ENCODE measurements around the gene LAPTM5.

The LAPTM5 gene

DNA sequence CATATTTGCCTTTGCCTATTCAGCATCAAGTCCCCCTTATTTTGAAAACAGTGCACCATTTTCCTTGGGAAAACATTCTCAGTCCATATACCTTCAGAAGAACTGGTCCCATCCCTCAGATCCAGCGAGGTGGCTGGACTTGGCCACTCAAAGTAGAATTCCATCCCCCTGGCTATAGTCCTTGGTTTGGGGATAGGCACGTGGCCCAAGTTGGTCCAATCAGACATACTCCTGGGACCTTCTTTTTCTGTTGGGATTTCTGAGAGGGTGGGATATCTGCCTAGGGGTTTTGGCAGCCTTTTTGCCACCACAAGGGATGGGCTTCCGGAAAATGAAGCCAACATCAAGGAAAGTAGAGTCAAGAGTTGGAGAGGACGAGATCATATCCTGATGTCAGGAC, 23.5 kb downstream of the LAPTM5 start:
- TF ChIP-seq NFRKB (IDR thresholded peaks at IDR 0.05), result no peak
- no peak for TF ChIP-seq ELF4 (IDR thresholded peaks at IDR 0.05)
- no peak for TF ChIP-seq ARNT (IDR thresholded peaks at IDR 0.05)
- TF ChIP-seq ZNF384 (IDR thresholded peaks at IDR 0.05), result no peak
- TF ChIP-seq FOXK2 (IDR thresholded peaks at IDR 0.05), result no peak
- TF ChIP-seq, protein P1, sequence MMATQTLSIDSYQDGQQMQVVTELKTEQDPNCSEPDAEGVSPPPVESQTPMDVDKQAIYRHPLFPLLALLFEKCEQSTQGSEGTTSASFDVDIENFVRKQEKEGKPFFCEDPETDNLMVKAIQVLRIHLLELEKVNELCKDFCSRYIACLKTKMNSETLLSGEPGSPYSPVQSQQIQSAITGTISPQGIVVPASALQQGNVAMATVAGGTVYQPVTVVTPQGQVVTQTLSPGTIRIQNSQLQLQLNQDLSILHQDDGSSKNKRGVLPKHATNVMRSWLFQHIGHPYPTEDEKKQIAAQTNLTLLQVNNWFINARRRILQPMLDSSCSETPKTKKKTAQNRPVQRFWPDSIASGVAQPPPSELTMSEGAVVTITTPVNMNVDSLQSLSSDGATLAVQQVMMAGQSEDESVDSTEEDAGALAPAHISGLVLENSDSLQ (IDR thresholded peaks at IDR 0.05), result no peak
- no peak for TF ChIP-seq SP1 (IDR thresholded peaks at IDR 0.05)
- no peak for TF ChIP-seq L3MBTL2 (conservative IDR thresholded peaks at IDR 0.05)
- no peak for TF ChIP-seq LEF1 (IDR thresholded peaks at IDR 0.05; ENCODE audit: borderline replicate concordance)
- no peak for TF ChIP-seq FOXA1 (IDR thresholded peaks at IDR 0.05)
- no peak for TF ChIP-seq CTBP1 (IDR thresholded peaks at IDR 0.05; ENCODE audit: borderline replicate concordance)
- no peak for TF ChIP-seq SUZ12 (IDR thresholded peaks at IDR 0.05)
- ChIA-PET POLR2A (interaction anchor here (1.4 kb wide), 1 partner anchor 10 kb away, joined by 3 read pairs; no protein-coding TSS in a partner anchor), CTCF (no interaction called here)
- DNase-seq (ENCODE audit: extremely low spot score), result no peak

GRCh38 chr1:30733493-30733892, 24.1 kb downstream of the LAPTM5 start:
- TF ChIP-seq HDGF (IDR thresholded peaks at IDR 0.05; ENCODE audit: borderline replicate concordance), result no peak
- no peak for TF ChIP-seq TARDBP (IDR thresholded peaks at IDR 0.05)
- TF ChIP-seq SUZ12 (IDR thresholded peaks at IDR 0.05), result no peak
- no peak for TF ChIP-seq L3MBTL2 (conservative IDR thresholded peaks at IDR 0.05)
- TF ChIP-seq ZNF384 (IDR thresholded peaks at IDR 0.05), result no peak
- ChIA-PET POLR2A (interaction anchor here (1.4 kb wide), 1 partner anchor 11 kb away, joined by 3 read pairs; no protein-coding TSS in a partner anchor), CTCF (no interaction called here)
- DNase-seq (ENCODE audit: extremely low spot score), result no peak

DNA sequence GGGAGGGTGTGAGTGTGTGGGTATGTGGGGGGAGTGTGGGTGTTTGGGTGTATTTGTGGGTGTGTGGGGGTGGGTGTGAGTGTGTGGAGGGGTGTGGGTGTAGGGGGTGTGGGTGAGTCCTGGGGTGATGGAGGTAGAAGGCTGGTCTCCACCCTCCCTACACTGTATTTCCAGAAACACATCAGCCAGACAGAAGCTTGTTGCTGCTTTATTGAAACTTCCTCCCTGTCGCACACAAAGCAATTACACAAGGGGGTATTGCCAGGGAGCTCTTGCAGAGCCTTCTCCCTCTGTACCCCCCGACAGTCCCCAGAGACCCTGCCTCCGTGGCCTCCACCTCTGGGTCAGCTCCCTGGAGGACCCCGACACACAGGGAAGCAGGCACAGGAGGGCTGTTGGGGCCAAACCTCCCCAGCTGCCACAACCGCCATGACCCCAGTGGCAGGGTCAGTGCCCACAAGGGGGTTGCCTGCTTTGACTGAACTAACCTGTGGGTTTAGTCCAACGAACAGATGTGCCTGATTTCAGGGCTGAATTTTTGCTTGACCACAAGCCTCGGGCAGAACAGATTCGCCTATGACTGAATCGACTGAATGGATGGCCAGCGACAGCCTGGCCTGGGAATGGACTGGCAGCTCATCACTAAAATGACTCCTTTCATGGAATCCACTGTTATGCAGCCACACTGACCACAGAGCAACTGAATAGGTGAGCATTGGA, 25.1 kb downstream of the LAPTM5 start:
- POLR2A ChIA-PET, result interaction anchor here (1.4 kb wide), 1 partner anchor 12 kb away, joined by 3 read pairs; no protein-coding TSS in a partner anchor
- no peak for TF ChIP-seq ELF4 (IDR thresholded peaks at IDR 0.05)
- no peak for TF ChIP-seq L3MBTL2 (conservative IDR thresholded peaks at IDR 0.05)
- TF ChIP-seq NFRKB (IDR thresholded peaks at IDR 0.05), result no peak
- TF ChIP-seq FOXK2 (IDR thresholded peaks at IDR 0.05), result no peak
- TF ChIP-seq FOXA1 (IDR thresholded peaks at IDR 0.05), result no peak
- TF ChIP-seq, protein P1 (IDR thresholded peaks at IDR 0.05), result no peak
- no peak for TF ChIP-seq BHLHE40 (IDR thresholded peaks at IDR 0.05; ENCODE audit: borderline replicate concordance)
- no peak for TF ChIP-seq TARDBP (IDR thresholded peaks at IDR 0.05)
- TF ChIP-seq CTBP1 (IDR thresholded peaks at IDR 0.05; ENCODE audit: borderline replicate concordance), result no peak
- TF ChIP-seq LEF1 (IDR thresholded peaks at IDR 0.05; ENCODE audit: borderline replicate concordance), result no peak
- TF ChIP-seq FOXM1 (IDR thresholded peaks at IDR 0.05; ENCODE audit: borderline replicate concordance), result no peak
- TF ChIP-seq SP1 (IDR thresholded peaks at IDR 0.05), result no peak
- TF ChIP-seq SUZ12 (IDR thresholded peaks at IDR 0.05), result no peak
- TF ChIP-seq ARNT (IDR thresholded peaks at IDR 0.05), result no peak
- TF ChIP-seq ZNF384 (IDR thresholded peaks at IDR 0.05), result no peak
- TF ChIP-seq HDGF (IDR thresholded peaks at IDR 0.05; ENCODE audit: borderline replicate concordance), result no peak
- no peak for DNase-seq (ENCODE audit: extremely low spot score)
- CTCF ChIA-PET, result no interaction called here

DNA sequence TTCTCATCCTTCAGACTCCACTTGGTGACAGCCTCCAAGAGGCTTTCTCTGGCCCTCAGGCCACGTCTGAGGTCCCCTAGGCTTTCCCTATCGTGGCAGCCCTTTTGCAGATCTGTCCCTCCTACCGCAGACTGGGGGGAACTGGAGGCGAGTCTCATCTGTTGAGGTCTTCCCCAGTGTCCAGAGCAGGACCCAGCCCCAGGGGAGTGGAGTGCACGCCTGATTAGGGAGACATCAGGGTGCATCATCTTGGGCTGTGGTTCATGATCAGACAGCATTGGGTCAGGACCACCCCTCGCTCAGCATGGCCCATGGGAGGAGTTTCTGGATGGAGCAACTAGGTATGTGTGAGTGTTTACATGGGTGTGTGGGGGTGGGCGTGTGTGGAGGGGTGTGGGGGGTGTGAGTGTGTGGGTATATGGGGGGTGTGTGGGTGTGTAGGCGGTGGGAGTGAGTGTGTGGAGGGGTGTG, 25.7 kb downstream of the LAPTM5 start:
- DNase-seq (ENCODE audit: extremely low spot score), result no peak
- POLR2A ChIA-PET, result no interaction called here
- CTCF ChIA-PET, result no interaction called here
- no peak for TF ChIP-seq L3MBTL2 (conservative IDR thresholded peaks at IDR 0.05)
- TF ChIP-seq ZNF384 (IDR thresholded peaks at IDR 0.05), result no peak
- no peak for TF ChIP-seq LEF1 (IDR thresholded peaks at IDR 0.05; ENCODE audit: borderline replicate concordance)
- TF ChIP-seq ARNT (IDR thresholded peaks at IDR 0.05), result no peak
- no peak for TF ChIP-seq BHLHE40 (IDR thresholded peaks at IDR 0.05; ENCODE audit: borderline replicate concordance)
- TF ChIP-seq TARDBP (IDR thresholded peaks at IDR 0.05), result no peak
- no peak for TF ChIP-seq SP1 (IDR thresholded peaks at IDR 0.05)
- TF ChIP-seq CTBP1 (IDR thresholded peaks at IDR 0.05; ENCODE audit: borderline replicate concordance), result no peak
- no peak for TF ChIP-seq HDGF (IDR thresholded peaks at IDR 0.05; ENCODE audit: borderline replicate concordance)
- no peak for TF ChIP-seq ELF4 (IDR thresholded peaks at IDR 0.05)
- no peak for TF ChIP-seq FOXA1 (IDR thresholded peaks at IDR 0.05)
- TF ChIP-seq NFRKB (IDR thresholded peaks at IDR 0.05), result no peak
- TF ChIP-seq FOXM1 (IDR thresholded peaks at IDR 0.05; ENCODE audit: borderline replicate concordance), result no peak
- TF ChIP-seq, protein P1 (IDR thresholded peaks at IDR 0.05), result no peak
- no peak for TF ChIP-seq SUZ12 (IDR thresholded peaks at IDR 0.05)
- no peak for TF ChIP-seq FOXK2 (IDR thresholded peaks at IDR 0.05)

- ChIA-PET CTCF (interaction anchor here (2.1 kb wide), 1 partner anchor 11 kb away, joined by 11 read pairs; no protein-coding TSS in a partner anchor), POLR2A (no interaction called here)
- DNase-seq (ENCODE audit: extremely low spot score), result no peak
- no peak for TF ChIP-seq ELF4 (IDR thresholded peaks at IDR 0.05)
- no peak for TF ChIP-seq NFRKB (IDR thresholded peaks at IDR 0.05)
- TF ChIP-seq, protein P1 (IDR thresholded peaks at IDR 0.05), result no peak
- TF ChIP-seq LEF1 (IDR thresholded peaks at IDR 0.05; ENCODE audit: borderline replicate concordance), result no peak
- TF ChIP-seq ARNT (IDR thresholded peaks at IDR 0.05), result no peak
- no peak for TF ChIP-seq FOXM1 (IDR thresholded peaks at IDR 0.05; ENCODE audit: borderline replicate concordance)
- no peak for TF ChIP-seq HDGF (IDR thresholded peaks at IDR 0.05; ENCODE audit: borderline replicate concordance)
- TF ChIP-seq CTBP1 (IDR thresholded peaks at IDR 0.05; ENCODE audit: borderline replicate concordance), result no peak
- TF ChIP-seq SP1 (IDR thresholded peaks at IDR 0.05), result no peak
- no peak for TF ChIP-seq FOXA1 (IDR thresholded peaks at IDR 0.05)
- no peak for TF ChIP-seq ZNF384 (IDR thresholded peaks at IDR 0.05)
- TF ChIP-seq FOXK2 (IDR thresholded peaks at IDR 0.05), result no peak
- TF ChIP-seq L3MBTL2 (conservative IDR thresholded peaks at IDR 0.05), result no peak
These were observed 26.3 kb downstream of the LAPTM5 start for GRCh38 chr1:30731109-30731805.

Data from HEK293T (cell line).